Activated CD4-positive, alpha-beta T cell treated with anti-CD3 and anti-CD28 coated beads, Interleukin-2, amount 50 U/mL, for 16 hours (primary cell): ENCODE results near the gene ROBO1.

Experiments used
- DNase-seq: peaks from one replicate; pipeline ENCODE4 v3.0.0-alpha.2; 2020

The ROBO1 gene

DNA sequence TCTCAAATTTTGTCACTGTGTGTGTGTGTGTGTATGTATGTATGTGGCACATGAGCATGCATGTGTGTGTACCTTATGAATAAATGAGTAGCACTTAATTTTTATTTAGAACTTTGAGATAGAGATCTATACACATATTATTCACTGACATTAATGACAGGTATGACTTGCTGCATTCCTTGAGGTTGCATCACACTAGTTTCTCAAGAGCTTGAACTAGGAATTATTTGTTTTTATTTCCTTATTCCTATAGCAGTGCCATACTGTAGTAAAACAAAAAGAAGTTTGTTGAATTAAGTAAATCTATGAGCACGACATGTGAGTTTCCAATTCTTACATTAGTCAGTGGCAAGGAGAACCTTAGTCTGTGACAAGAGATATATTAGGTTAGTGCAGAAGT lies 943.9 kb downstream of the ROBO1 start:
- no peak for DNase-seq

DNA sequence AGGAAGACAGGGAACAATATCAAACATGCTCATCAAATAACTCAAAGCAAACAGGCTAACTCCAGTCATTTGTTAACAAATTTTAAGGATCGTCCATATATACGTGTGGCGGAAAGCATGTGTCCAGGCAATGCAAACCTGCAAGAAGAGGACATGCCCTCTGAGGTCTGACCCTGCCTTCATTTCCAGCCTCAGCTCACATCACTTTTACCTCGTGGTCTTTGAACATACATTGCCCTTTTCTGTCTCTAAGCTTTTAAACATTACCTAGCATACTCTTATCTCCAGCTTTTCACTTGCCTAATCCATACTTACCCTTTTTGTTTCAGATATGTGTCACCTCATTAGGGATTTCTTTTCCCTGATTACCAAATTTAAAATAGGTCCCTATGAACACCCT lies 944.4 kb downstream of the ROBO1 start:
- DNase-seq = no peak

DNA sequence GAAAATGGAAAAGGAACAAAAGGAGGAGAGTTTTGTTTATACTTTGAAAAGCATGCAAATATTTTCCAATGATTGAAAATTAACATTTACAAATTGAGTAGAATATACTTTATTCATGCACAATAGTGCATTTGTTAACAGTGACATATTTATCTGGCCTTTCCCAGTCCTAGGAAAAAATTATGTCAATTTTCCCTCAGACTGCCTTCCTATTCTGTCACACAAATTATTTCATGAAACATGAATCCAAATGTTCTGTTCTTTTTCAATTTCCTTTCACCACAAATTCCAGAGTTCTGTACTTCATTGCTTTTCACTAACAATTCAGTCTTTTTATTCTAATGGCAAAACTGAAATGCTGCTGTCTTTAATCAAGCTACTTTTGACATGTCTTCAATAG lies 945.1 kb downstream of the ROBO1 start:
- DNase-seq = no peak

DNA sequence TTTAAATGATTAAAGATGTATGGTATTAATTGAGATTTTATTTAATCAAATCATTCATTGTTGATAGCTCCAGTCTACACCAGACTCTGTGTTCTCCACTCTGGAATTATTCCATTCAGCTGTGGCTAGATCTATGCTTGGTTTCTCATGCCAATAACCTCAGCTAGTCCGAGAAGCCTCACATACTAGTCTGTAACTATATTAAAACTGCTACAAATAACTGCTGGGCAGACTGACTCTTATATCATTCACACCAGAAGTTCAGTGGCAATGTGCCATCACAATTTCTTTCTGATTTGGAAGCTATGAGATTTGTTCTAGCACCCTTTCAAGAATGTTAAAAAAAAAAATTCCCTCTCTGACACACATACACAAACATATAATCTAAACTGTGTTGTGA lies 947.3 kb downstream of the ROBO1 start:
- no peak for DNase-seq

DNA sequence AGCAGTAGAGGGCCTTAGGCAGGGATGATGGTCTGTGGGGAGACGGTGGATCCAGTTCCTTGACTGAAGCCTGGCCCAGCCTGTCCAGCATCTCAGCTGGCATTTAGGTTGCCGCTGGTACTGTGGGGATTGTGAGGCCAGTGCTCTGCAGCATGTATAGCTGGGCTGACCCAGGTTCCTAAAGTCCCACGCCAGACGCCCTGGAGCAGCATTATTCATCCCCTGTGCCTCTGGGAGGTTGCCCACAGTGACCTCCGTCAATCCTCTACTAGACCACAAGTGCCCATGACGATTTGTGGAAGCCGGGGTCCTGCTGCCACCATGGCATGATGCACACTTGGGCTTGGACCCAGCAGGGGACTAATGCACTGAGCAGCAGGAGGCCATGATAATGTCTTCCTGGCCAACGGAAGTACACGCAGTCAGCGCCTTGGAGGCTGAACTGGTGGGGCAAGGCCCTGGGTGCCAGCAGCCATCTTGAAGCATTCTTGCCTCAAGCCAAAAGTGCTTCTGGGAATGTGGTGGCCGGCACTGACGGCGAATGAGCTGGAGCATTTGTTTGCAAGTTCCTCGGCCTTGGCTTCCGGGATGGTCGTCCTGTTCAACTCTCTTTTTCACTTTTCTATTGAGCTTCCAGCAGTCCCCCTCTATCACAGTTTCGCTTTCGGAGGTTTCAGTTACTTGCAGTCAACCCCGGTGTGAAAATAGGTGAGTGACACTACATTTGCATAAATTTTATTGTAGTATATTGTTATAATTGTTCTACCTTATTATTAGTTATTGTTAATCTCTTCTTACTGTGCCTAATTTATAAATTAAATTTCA lies 949.4 kb downstream of the ROBO1 start:
- DNase-seq = no peak

DNA sequence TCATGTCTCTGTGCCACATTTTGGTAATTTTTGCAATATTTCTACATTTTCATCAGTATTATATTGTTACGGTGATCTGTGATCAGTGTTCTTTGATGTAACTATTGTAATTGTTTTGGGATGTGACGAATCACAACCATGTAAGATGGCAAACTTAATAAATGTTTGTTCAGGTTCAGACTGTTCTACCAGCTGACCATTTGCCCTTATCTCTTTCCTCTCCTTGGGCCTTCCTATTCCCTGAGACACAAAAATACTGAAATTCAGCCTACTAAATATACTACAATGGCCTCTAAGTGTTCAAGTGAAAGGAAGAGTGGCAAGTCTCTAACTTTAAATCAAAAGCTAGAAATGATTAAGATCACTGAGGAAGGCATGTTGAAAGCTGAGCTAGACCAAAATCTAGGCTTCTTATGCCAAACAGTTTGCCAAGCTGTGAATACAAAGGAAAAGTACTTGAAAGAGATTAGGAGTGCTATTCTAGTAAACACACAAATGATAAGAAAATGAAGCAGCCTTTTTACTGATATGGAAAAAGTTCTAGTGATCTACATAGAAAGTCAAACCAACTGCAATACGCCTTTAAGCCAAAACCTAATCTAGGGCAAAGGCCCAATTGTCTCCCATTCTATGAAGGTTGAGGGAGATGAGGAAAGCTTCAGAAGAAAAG lies 952.8 kb downstream of the ROBO1 start:
- no peak for DNase-seq

DNA sequence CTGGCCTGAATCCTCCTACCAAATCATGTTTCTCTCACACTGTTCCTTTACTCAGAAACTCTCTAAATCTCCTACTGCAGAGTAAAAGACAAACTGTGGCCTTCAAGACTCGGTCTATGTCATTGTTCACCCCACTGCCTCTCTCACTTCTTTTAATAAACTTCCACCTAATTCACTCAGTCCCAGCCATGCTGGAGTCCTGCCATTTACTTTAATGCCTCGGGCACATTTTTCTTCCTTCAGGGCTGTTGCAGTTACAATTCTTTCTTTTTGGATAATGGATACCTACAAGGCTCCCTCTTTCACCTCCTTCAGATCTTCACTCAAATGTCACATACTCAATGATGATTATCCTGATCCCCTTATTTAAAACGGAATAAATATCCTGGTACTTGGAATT lies 955.6 kb downstream of the ROBO1 start:
- DNase-seq = no peak

DNA sequence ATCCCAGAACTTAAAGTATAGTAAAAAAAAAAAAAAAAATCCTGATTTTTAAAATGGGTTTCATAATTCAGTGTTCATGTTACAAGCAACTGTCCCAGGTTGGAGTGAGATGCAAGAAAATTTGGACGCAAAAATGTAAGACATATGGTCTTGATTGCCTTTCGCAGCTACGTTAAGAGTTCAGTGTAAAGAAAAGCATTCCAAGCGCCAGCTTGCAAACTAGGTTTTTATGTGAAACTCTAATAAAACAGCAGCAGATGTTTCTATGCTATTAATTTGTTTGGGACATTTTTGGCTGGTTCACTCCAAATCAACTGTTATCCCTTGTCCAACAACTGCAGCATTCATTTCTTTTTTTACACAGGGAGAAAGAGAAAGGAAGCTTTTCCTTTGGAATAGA lies 957.8 kb downstream of the ROBO1 start:
- no peak for DNase-seq

DNA sequence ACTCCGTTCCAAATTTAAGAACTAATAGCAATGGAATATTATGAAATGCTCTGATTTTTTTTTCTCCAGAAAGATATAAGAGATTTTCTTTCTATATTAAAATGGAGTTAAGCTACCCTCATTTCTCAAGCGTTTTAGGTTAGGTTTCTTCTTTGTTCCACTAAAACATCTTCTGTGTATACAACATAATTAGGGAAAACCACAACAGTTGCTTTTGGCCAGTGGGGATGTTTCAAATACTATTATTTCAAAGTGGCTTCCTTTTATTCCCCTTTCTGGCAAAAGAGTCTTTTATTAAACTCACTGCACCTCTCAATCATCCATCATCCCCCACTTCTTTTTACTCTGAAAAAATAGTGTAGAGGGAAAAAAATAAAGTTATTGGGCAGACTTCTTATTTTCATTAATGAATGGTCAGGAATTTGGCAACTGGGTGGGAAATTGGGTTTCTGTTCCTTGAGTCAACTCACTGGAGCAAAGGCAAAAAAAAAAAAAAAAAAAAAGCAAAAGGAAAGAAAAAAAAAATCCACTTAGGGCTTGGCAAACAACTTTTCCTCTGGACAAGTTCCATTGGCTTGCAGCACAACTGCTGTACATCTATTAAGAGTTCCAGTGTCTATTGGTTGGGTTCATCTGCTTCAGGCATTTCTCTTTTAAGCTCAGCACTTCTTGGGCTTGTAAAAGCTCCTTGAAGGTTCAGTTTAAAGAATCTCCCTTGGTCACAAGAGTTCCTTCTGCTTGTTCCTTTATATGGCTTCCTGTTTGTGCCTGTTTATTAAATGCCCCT lies 963.4 kb downstream of the ROBO1 start:
- DNase-seq = no peak

DNA sequence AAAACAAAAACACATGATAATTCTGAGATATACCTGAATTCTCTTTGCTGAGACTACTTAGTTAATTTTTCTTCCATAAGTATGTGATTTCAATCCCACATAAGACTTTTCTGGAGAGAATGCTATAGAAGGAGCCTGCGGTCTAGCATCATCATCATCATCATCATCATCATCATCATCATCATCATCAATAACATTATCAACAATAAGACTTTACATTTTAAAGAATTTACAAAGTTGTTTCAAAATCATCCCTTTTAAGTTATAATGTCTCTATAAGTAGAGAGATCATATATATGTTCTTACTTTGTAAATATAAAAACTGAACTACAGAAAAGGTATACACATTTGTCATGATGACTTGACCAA lies 965.3 kb downstream of the ROBO1 start:
- DNase-seq = no peak

DNA sequence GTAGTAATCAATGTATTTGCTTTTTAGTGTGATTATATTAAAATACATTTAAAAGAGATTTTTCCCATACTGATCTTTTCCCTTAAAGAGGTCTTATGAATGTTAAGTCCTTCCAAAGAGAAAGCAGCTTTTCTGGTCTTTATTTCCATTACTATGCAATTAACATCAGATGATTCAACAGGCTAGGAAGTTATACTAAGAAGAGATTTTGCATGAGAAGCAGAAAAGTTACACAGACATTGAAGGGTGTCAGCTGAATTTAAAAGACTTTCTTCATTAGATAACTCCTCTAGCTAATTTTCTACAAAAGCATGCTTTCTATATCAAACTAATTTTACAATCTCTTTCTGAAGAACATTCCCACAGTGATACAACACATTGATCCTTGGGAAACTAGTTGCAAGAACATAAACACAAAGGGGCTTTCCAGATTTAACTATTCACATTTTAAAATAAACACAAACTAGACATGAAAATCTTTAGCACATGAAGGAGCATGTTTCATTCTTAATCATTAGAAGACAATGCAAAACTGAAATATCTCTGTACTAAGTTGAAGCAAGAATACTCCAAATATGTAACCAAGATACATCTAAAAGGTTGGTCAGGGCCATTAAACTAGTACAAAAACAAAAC lies 965.8 kb downstream of the ROBO1 start:
- no peak for DNase-seq

DNA sequence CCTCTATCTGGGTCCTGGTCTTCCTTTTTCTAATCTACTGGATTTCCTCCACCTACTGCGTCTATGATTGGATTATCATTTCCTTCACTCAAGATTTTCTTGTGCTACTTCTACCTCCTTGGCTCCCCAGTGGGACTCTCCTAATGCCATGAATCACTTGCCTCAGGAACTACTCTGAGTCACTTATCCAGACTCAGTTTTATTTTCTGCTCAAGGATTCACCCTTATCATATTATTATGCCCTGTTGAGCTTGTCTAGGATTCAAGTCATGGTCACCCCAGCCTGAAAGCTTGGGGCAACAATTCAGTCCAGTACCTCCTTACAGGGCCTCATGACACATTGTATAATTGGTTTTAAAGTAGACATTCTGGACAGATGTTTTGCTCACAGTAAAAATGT lies 968.1 kb downstream of the ROBO1 start:
- DNase-seq = no peak

DNA sequence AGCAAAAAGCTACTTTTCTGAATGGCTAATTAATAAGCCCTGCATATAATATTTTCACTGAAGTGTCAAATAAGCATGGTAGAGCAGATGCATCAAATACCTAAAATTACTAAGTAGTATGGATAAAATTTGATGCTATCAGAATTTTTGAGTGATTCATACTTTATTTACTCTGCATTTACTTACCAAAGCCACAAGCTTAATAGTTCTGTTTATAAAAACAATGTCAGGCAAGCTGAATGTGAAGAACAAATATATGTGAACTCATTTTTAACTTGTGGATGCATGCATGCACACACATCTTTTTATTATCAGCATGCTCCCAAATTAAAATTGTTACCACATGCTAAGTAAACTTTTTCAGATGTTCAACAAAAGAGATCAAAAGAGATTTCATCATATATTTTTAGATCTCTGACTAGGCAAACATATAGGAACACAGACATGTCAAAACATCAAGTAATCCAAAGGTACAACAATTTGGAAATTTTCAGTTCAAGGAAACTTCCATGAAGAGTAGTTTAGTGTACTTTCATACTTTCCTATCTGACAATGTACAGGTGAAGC lies 969.4 kb downstream of the ROBO1 start:
- DNase-seq = no peak

DNA sequence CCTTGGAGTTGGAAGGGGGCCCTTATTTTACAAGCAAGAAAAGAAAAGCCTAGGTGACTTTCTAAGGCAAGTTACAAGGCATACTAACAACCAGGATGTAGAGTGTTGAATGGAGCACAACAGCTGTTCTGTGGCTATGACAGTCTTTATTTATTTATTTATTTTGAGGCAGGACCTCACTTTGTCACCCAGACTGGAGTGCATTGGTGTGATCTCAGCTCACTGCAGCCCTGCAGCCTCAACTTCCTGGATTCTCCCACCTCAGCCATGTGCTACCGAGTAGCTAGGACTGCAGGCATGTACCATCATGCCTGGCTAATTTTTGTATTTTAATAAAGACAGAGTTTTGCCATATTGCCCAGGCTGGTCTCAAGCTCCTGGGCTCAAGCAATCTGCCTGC lies 973.4 kb downstream of the ROBO1 start:
- DNase-seq = no peak

DNA sequence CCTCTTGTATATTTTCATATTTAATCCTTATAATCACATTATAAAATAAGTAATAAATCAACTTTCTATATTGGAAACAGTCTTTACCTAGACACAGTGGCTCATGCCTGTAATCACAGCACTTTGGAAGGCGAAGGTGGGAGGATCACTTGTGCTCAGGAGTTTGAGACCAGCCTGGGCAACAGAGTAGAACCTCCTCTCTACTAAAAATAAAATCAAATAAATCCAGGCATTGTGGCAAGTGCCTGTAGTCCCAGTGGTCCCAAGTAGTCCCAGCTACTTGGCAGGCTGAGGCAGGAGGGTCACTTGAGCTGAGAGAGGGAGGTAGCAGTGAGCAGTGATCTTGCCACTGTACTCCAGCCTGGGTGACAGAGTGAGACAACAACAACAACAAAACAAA lies 975.1 kb downstream of the ROBO1 start:
- DNase-seq = no peak

DNA sequence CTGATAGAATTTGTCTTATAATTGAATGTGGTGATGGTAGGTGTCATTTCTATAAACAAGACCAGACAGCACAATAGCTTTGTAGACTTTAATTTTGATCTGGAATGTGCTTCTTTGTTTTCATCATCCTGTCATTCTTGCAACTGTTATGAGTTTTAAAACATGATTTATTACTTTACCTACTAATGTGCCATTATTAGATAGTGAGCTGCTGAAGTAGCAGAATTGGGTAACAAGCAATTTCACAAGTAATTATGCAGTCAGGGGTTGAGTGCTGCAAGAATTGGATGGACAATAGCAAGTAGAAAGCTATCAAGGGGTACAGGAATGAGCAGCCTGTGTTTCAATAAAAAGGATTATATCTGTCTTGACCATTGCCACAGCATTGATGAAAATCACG lies 975.6 kb downstream of the ROBO1 start:
- DNase-seq = no peak

DNA sequence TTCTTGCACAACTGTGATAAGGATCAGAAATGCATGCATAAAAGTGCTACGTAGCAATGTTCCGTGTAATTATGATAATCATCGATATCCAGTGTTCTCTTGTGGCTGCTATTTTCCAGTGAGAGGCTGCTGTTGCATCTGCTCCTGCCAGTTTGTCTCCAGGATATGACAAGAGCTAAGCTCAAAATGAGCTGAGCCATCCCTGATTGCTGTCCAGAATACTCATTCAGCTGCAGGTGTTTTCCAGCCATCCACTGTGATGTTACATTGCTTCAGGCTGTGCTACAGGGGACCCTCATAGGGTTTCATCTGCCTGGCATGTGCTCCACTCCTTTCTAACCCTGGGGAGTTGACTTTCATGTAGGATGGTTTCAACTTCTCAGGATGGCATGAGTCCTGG lies 976.0 kb downstream of the ROBO1 start:
- DNase-seq = no peak

DNA sequence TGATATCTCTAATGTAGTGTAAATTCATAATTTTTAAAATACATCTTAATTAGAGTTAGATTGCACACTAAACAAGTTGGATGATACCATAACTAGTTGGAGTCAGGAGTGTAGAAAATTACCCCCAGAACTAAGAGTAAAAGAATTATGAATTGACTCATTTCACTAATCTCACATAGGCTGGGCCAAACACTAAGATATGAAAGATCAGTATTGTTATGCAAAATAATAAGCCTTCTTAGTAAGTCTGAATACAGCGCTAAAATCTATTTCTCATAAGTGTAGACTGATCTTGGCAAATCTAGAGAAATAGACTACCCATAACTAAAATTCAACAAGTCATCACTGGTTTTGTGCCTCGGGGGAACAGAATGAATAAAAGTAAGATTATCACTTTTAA lies 979.0 kb downstream of the ROBO1 start:
- no peak for DNase-seq

DNA sequence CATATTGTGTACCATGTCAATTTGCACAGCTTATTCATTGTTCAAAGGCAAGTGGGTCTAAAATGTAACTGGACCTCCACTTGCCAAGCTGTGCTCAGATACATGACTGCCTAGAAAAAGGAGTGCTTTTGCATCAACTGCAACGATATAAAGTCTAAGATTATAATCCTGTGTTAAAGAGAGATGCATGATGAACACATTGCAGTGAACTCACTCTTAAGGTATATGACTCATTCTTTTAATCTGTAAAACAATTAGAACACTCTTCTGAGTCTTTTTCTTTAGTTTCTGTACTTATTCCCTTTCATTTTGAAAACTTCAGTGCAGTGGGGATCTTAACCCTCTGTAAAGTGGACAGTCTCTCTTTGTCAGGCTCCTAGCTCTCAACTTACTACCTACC lies 982.8 kb downstream of the ROBO1 start:
- DNase-seq = no peak

DNA sequence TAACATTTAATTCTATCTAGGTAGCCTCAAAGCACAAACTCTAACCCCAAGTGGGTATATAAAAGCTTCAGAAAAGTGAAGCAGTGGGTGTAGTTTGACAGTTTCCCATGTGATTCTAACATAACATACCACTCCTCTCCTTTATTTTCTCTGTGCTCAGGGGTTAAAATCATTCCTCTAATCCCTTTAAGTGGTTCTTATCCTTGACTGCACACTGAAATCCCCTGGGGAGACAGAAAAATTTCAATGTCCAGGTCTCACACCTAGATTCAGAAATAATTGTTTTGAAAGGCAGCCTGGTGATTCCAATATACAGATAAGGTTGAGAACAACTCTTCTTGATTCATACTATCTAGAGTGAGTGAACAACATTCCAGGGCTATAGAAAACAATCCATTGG lies 986.4 kb downstream of the ROBO1 start:
- DNase-seq = no peak

DNA sequence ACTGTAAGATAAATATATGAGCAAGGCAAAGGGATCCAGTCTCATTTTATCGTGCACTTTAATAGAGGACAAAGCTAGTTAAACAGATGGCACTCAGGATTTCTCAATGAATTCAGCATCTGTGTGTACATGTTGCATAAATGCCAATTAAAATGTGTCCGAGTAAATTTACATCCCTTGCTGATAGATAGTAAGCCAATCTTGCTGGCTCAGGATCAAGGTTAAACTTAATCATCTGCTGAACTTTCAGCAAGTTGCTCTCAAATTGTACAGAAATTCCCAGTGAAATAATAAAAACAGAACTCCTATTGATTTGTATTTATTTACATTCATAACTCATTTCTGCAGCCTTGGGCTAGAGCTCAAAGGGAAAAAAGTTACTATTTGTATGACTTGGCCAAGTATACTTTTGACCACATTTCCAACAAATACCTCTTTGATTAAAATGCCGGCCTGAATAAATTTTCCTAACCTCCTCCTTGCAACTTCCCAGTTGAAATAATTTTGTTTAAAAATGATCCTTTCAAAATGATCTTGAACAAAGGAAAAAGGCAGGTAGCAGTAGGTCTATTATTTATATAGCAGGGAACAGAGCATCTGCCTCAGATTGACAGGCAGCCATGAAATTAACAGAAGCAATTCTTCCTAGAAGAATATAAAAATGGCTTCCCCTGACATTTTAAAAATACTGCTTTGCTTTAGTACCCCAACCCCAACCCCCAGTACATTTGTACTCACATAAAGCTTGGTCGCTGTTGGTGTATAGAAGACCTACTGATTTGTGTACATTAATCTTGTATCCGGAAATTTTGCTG lies 1001.9 kb downstream of the ROBO1 start:
- DNase-seq = no peak

DNA sequence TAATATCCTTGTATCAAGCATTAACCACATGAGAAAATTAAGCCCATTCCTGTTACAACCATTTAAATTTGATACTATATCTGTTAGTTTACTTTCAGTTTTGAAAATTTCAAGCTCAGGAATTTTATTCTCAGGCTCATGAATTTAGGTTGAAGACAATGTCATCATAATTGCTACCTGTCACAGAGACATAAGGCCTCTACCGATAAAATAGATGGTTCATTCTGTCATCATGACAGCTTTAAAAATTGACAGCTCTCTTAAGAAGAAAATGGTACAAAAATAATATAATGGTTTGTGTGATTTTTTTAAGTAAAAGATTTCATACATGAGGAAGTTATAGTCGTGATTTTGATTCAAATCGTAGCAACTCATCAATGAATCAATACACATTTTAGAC lies 1003.2 kb downstream of the ROBO1 start:
- no peak for DNase-seq
